HCT116 (cell line): ENCODE results near the gene NT5C1B. TPM values are rescaled to one million over a fixed set of nuclear protein-coding genes. Genes with fewer than 3 reads are reported as not detected.

Source experiments
- ATAC-seq: fragments of 200-7000 bp; cut with Tn5 transposase; 2 replicates; pipeline ENCODE4 v1.9.1; 2020; ENCODE audit warnings: mild to moderate bottlenecking, moderate library complexity
- BruUV-seq: library from RNA; stranded (reverse); fragments of 400-500 nt; replicated peaks from 2 replicates; lab custom pipeline; 2021; lab: Mats Ljungman, UMichigan
- CTCF ChIA-PET: fragments of 300-600 bp; sonication (Branson Sonifier 250); formaldehyde crosslinking; loops from one replicate; lab custom pipeline; 2021; ENCODE audit warnings: antibody characterized with exemption; lab: Charles Lee
- POLR2A ChIA-PET: fragments of 300-600, 350-600 bp; sonication (Branson Sonifier 250); formaldehyde crosslinking; loops from one replicate; lab custom pipeline; 2021; ENCODE audit warnings: antibody characterized with exemption; lab: Charles Lee
- RAD21 ChIA-PET, 2 experiments: fragments of 300-600 bp; sonication (Branson Sonifier 250); formaldehyde crosslinking; loops; one replicate each; lab custom pipeline; 2023; ENCODE audit warnings: low total read pairs in 2 of 2; ENCODE audit not compliant: uncharacterized antibody in 2 of 2, unreplicated experiment in 2 of 2, low non-redundant PET in 1 of 2; lab: Charles Lee
- DNase-seq: peaks from one replicate; pipeline ENCODE4 v3.0.0-alpha.2; 2010; ENCODE audit warnings: low read depth, low spot score
- H2AFZ ChIP-seq: fragments of 200-600 bp; shearing (Covaris generic), sonication (generic); 2 replicates; pipeline ENCODE4 v1.6.1; 2017; ENCODE audit warnings: low read depth, mixed run types, mixed read lengths, antibody characterized with exemption, low read length; ENCODE audit not compliant: poor library complexity, severe bottlenecking
- H3K27ac ChIP-seq: 2 replicates; pipeline ENCODE4 v1.5.1; 2012; ENCODE audit warnings: low read depth, low read length
- H3K27me3 ChIP-seq: fragments of 200-600 bp; sonication (generic); 2 replicates; pipeline ENCODE4 v1.6.1; 2016; ENCODE audit warnings: mixed run types, low read length, mixed read lengths; ENCODE audit not compliant: insufficient read depth
- H3K36me3 ChIP-seq, 2 experiments: fragments of 200-500 bp in 1 of 2; fragments of 200-600 bp in 1 of 2; sonication (Bioruptor generic) in 1 of 2; sonication (generic) in 1 of 2; 2 replicates each; pipeline versions ENCODE4 v1.5.1 to v1.6.1; 2014 to 2016; ENCODE audit warnings: low read length in 2 of 2, inconsistent platforms in 1 of 2, mixed read lengths in 1 of 2, mixed run types in 1 of 2; ENCODE audit not compliant: insufficient read depth in 2 of 2, control insufficient read depth in 1 of 2
- H3K4me1 ChIP-seq, 2 experiments: fragments of 200-600 bp in 1 of 2; sonication (generic) in 1 of 2; 2 replicates each; pipeline versions ENCODE4 v1.5.1 to v1.6.1; 2012 to 2017; ENCODE audit warnings: low read length in 2 of 2, inconsistent platforms in 1 of 2, mild to moderate bottlenecking in 1 of 2, mixed read lengths in 1 of 2, mixed run types in 1 of 2, moderate library complexity in 1 of 2; ENCODE audit not compliant: insufficient read depth in 2 of 2, control insufficient read depth in 1 of 2
- H3K4me2 ChIP-seq: fragments of 200-600 bp; sonication (generic); 2 replicates; pipeline ENCODE4 v1.6.1; 2017; ENCODE audit warnings: mixed run types, low read length, mixed read lengths
- H3K4me3 ChIP-seq, 2 experiments: fragments of 200-600 bp in 1 of 2; sonication (generic) in 1 of 2; replicated peaks in 1 of 2; 2 replicates each; pipeline ENCODE4 v1.5.1; 2011 to 2016; ENCODE audit warnings: low read length in 2 of 2, control low read depth in 1 of 2, low read depth in 1 of 2, mild to moderate bottlenecking in 1 of 2, mixed read lengths in 1 of 2, mixed run types in 1 of 2
- H3K79me2 ChIP-seq: fragments of 200-600 bp; sonication (generic); 2 replicates; pipeline ENCODE4 v1.6.1; 2017; ENCODE audit warnings: mild to moderate bottlenecking, mixed run types, low read length, moderate library complexity, mixed read lengths; ENCODE audit not compliant: insufficient read depth
- H3K9ac ChIP-seq: fragments of 200-600 bp; sonication (generic); 2 replicates; pipeline ENCODE4 v1.6.1; 2016; ENCODE audit warnings: low read length, mixed read lengths
- H3K9me2 ChIP-seq: fragments of 200-600 bp; sonication (generic), shearing (Covaris generic); 2 replicates; pipeline ENCODE4 v1.6.1; 2017; ENCODE audit warnings: mixed run types, mild to moderate bottlenecking, moderate library complexity; ENCODE audit not compliant: insufficient read depth
- H3K9me3 ChIP-seq, 2 experiments: fragments of 200-500 bp in 1 of 2; fragments of 200-600 bp in 1 of 2; sonication (Bioruptor generic) in 1 of 2; sonication (generic) in 1 of 2; 2 replicates each; pipeline ENCODE4 v1.6.1; 2014 to 2017; ENCODE audit warnings: low read length in 2 of 2, mixed read lengths in 2 of 2, inconsistent platforms in 1 of 2, low read depth in 1 of 2, mild to moderate bottlenecking in 1 of 2, mixed run types in 1 of 2, moderate library complexity in 1 of 2; ENCODE audit not compliant: control insufficient read depth in 1 of 2, insufficient read depth in 1 of 2
- H4K20me1 ChIP-seq: fragments of 200-600 bp; sonication (generic), shearing (Covaris generic); 2 replicates; pipeline ENCODE4 v1.6.1; 2017; ENCODE audit warnings: mixed run types, mild to moderate bottlenecking, moderate library complexity; ENCODE audit not compliant: insufficient read depth
- CBX3 ChIP-seq: IDR thresholded peaks from 2 replicates; pipeline ENCODE4 v1.6.1; 2012; ENCODE audit warnings: low read depth
- CTCF ChIP-seq, 3 experiments: fragments of 200-600 bp in 1 of 3; sonication (generic) in 1 of 3; IDR thresholded peaks in 2 of 3; conservative IDR thresholded peaks in 1 of 3; 2 replicates each; pipeline ENCODE4 v1.5.1; 2012 to 2017; ENCODE audit warnings: low read depth in 2 of 3, low read length in 2 of 3, antibody characterized with exemption in 1 of 3, borderline replicate concordance in 1 of 3, control low read depth in 1 of 3, mild to moderate bottlenecking in 1 of 3, mixed read lengths in 1 of 3, mixed run types in 1 of 3, moderate library complexity in 1 of 3; ENCODE audit not compliant: insufficient read depth in 1 of 3
- EZH2phosphoT487 ChIP-seq: fragments of 200-600 bp; IDR thresholded peaks from 2 replicates; pipeline ENCODE4 v1.6.1; 2018; ENCODE audit warnings: antibody characterized with exemption, borderline replicate concordance
- JUND ChIP-seq: IDR thresholded peaks from 2 replicates; pipeline ENCODE4 v1.6.1; 2012
- SP1 ChIP-seq: IDR thresholded peaks from 2 replicates; pipeline ENCODE4 v1.6.1; 2012; ENCODE audit warnings: low read depth
- SRF ChIP-seq: IDR thresholded peaks from 2 replicates; pipeline ENCODE4 v1.6.1; 2012; ENCODE audit warnings: low read depth
- TCF7L2 ChIP-seq: IDR thresholded peaks from 2 replicates; pipeline ENCODE4 v1.7.0; 2011; ENCODE audit warnings: borderline replicate concordance, inconsistent platforms; ENCODE audit not compliant: insufficient read depth, insufficient read length; ENCODE audit errors: extremely low read depth
- ZBTB33 ChIP-seq: IDR thresholded peaks from 2 replicates; pipeline ENCODE4 v1.6.1; 2011; ENCODE audit warnings: mild to moderate bottlenecking, low read length, moderate library complexity; ENCODE audit not compliant: insufficient replicate concordance; ENCODE audit errors: extremely low read depth
- intact Hi-C: fragments of 100-400 bp; cut with micrococcal nuclease; formaldehyde crosslinking; loops from 2 replicates; pipeline ENCODE4 v1.10.0; 2022
- total RNA-seq: library from RNA; stranded (reverse); gene quantifications from one replicate; pipeline ENCODE4 v1.2.1, GENCODE V29; 2021; ENCODE audit not compliant: unreplicated experiment

The NT5C1B gene
- total RNA-seq, 1 experiment from 2014 or later: not detected

- Histone ChIP-seq H3K9me3 (no peaks in the 10 kb centered on the region), H3K27ac (no peak overlapping the region), H3K9ac (no peak overlapping the region), H3K4me2 (no peak overlapping the region), H2AFZ (no peak overlapping the region), H3K9me2 (no peaks in the 10 kb centered on the region), H3K36me3 (no peaks in the 10 kb centered on the region), H3K79me2 (no peaks in the 10 kb centered on the region), H3K4me3 (no peak overlapping the region), H3K4me1 (no peaks in the 10 kb centered on the region), H4K20me1 (no peaks in the 10 kb centered on the region), H3K27me3 (no peaks in the 10 kb centered on the region)
- intact Hi-C loops: no loop called here
- no peak for ATAC-seq
- DNase-seq: no peak
- CTCF ChIA-PET: no interaction called here
- no peak for TF ChIP-seq TCF7L2
- no peak for TF ChIP-seq CBX3
- RAD21 ChIA-PET: no interaction called here
- POLR2A ChIA-PET: no interaction called here
- BruUV-seq: no TSS peak
Measured at GRCh38 chr2:18527326-18527725, 62.0 kb downstream of the NT5C1B start.

GRCh38 chr2:18526429-18526828 is 62.9 kb downstream of the NT5C1B start:
- no peak overlapping the region for H2AFZ ChIP-seq
- no peaks in the 10 kb centered on the region for H3K9me2 ChIP-seq
- H4K20me1 ChIP-seq: no peaks in the 10 kb centered on the region
- H3K79me2 ChIP-seq: no peaks in the 10 kb centered on the region
- RAD21 ChIA-PET: no interaction called here
- no peak for DNase-seq
- no peaks in the 10 kb centered on the region for H3K36me3 ChIP-seq
- intact Hi-C loops: no loop called here
- no peak for ATAC-seq
- no TSS peak for BruUV-seq
- no peak overlapping the region for H3K27ac ChIP-seq
- POLR2A ChIA-PET: no interaction called here
- H3K9me3 ChIP-seq: no peaks in the 10 kb centered on the region
- no peak for TF ChIP-seq CTCF (IDR thresholded peaks at IDR 0.05 in 2 of 3, conservative IDR thresholded peaks at IDR 0.05 in 1 of 3; ENCODE audit: borderline replicate concordance in 1 of 3, insufficient read depth in 1 of 3, low read depth in 2 of 3, low read length in 2 of 3)
- TF ChIP-seq JUND: no peak
- no peak for TF ChIP-seq SRF
- no peak for TF ChIP-seq SP1
- no peak for TF ChIP-seq ZBTB33
- no peak for TF ChIP-seq EZH2phosphoT487
- H3K4me3 ChIP-seq: no peak overlapping the region
- no peaks in the 10 kb centered on the region for H3K27me3 ChIP-seq
- H3K4me1 ChIP-seq: no peaks in the 10 kb centered on the region
- H3K9ac ChIP-seq: no peak overlapping the region
- CTCF ChIA-PET: no interaction called here
- H3K4me2 ChIP-seq: no peak overlapping the region
